HG02763 (cell line): ENCODE measurements around the gene BCAN.

ENCODE experiments used
- ATAC-seq: cut with Tn5 transposase; IDR thresholded peaks from one replicate; pipeline ENCODE4 v1.9.1; 2021; ENCODE audit warnings: mild to moderate bottlenecking, moderate library complexity; ENCODE audit not compliant: unreplicated experiment

BCAN gene

GRCh38 chr1:156659661-156659987 lies 17.7 kb downstream of the BCAN start:
- ATAC-seq, result no peak

GRCh38 chr1:156659988-156660751 lies 18.3 kb downstream of the BCAN start:
- ATAC-seq, result peak; percentile 63

GRCh38 chr1:156660752-156661112 lies 18.8 kb downstream of the BCAN start:
- no peak for ATAC-seq

GRCh38 chr1:156662005-156662799 lies 20.3 kb downstream of the BCAN start:
- no peak for ATAC-seq

- ATAC-seq, result no peak
These were observed 20.8 kb downstream of the BCAN start for GRCh38 chr1:156662800-156663055.

- ATAC-seq, result no peak
These were observed 21.3 kb downstream of the BCAN start for GRCh38 chr1:156663178-156663577.

GRCh38 chr1:156664046-156664766 lies 22.3 kb downstream of the BCAN start:
- ATAC-seq, result no peak

GRCh38 chr1:156664767-156665411 lies 23.0 kb downstream of the BCAN start:
- no peak for ATAC-seq

- no peak for ATAC-seq
These were observed 23.6 kb downstream of the BCAN start for GRCh38 chr1:156665539-156665938.

GRCh38 chr1:156666862-156667609 lies 25.1 kb downstream of the BCAN start:
- no peak for ATAC-seq

- ATAC-seq, result no peak
These were observed 25.7 kb downstream of the BCAN start for GRCh38 chr1:156667610-156667967.

- no peak for ATAC-seq
These were observed 26.2 kb downstream of the BCAN start for GRCh38 chr1:156667968-156668709.

GRCh38 chr1:156668801-156669637 lies 27.1 kb downstream of the BCAN start:
- ATAC-seq, result no peak

- ATAC-seq, result no peak
These were observed 27.9 kb downstream of the BCAN start for GRCh38 chr1:156669794-156670193.

- no peak for ATAC-seq
These were observed 28.4 kb downstream of the BCAN start for GRCh38 chr1:156670359-156670758.

- ATAC-seq, result no peak
These were observed 28.9 kb downstream of the BCAN start for GRCh38 chr1:156670791-156671190.

GRCh38 chr1:156671804-156672203 lies 29.9 kb downstream of the BCAN start:
- ATAC-seq, result no peak

- ATAC-seq, result no peak
These were observed 31.6 kb downstream of the BCAN start for GRCh38 chr1:156673387-156674121.
